VCaP (cell line): ENCODE results near the gene NPPA.

Source experiments
- H3K27ac ChIP-seq: fragments of 450-650 bp; 2 replicates; pipeline ENCODE4 v1.5.1; 2017
- CTCF ChIP-seq: fragments of 450-650 bp; conservative IDR thresholded peaks from 2 replicates; pipeline ENCODE4 v1.5.1; 2017; ENCODE audit warnings: mild to moderate bottlenecking, moderate library complexity

NPPA gene

GRCh38 chr1:11860083-11860482, 12.5 kb upstream of the NPPA start:
- TF ChIP-seq CTCF, result no peak
- no peak overlapping the region for H3K27ac ChIP-seq

- no peak for TF ChIP-seq CTCF
- no peak overlapping the region; the same call in 1 of the 2 replicates for H3K27ac ChIP-seq
Observed at GRCh38 chr1:11858968-11859871, 11.6 kb upstream of the NPPA start.

DNA sequence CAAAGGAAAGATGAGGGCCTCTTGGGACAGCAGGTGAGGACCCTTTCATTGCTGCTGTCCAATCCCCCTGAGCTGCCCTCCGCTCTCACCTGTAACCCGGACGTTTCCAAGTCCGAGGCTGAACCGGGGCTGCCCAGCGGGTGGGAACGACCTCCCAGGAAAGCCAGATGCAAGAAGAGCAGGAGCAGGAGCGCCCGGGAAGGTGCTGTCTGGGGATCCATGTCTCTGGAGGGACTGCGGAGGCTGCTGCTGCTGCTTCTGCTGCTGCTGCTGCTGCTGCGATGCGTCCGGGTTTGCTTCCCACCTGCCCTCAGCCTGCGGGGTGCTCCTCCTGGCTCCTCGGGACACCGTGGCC, 11.0 kb upstream of the NPPA start, which contains the start of gene NPPB:
Gene NPPB (minus strand): TSS at position 333 of the 355 bp plus-strand sequence. CDS start 112 bp downstream, at position 221.
- TF ChIP-seq CTCF, result no peak

GRCh38 chr1:11858158-11858557, 10.6 kb upstream of the NPPA start:
- H3K27ac ChIP-seq, result no peak overlapping the region
- TF ChIP-seq CTCF, result no peak

More for the DNA sequence above, 11.0 kb upstream of the NPPA start, which contains the start of gene NPPB:
- H3K27ac ChIP-seq, result no peak within 1 kb of the TSS; the same call in 1 of the 2 replicates

GRCh38 chr1:11857164-11857851, 9.7 kb upstream of the NPPA start:
- no peak overlapping the region for H3K27ac ChIP-seq
- no peak for TF ChIP-seq CTCF

- TF ChIP-seq CTCF, result no peak
- H3K27ac ChIP-seq, result no peak overlapping the region
Observed at GRCh38 chr1:11856698-11857097, 9.1 kb upstream of the NPPA start.

DNA sequence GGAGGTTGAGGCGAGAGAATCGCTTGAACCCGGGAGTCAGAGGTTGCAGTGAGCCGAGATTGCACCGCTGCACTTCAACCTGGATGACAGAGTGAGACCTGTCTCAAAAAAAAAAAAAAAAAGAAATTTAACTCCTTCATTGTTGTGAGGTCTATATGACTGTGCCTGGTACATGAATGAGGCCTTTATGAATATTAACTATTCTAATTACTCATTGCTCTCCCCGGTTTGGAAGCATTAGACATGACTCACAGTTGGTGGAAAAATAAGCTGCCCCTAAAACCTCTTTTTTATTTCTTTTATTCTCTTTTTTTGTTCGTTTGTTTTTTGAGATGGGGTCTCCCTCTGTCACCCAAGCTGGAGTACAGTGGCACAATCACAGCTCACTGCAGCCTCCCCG, 7.8 kb upstream of the NPPA start:
- no peak for TF ChIP-seq CTCF

More for the DNA sequence above, 7.8 kb upstream of the NPPA start:
- no peak overlapping the region for H3K27ac ChIP-seq
